Activated B cell treated with CpG ODN at 0.5 μM for 24 hours (primary cell): ENCODE results near the gene COL25A1. TPM values are rescaled to one million over a fixed set of nuclear protein-coding genes. Genes with fewer than 3 reads are reported as not detected.

Experiments
- ATAC-seq: fragments of 200-7000 bp; cut with Tn5 transposase; one replicate; pipeline ENCODE4 v1.10.0; 2021; ENCODE audit warnings: low read depth, mild to moderate bottlenecking, moderate library complexity
- CTCF ChIA-PET: fragments of 350-600 bp; sonication (Branson Sonifier 250); formaldehyde crosslinking; loops from one replicate; lab custom pipeline; 2021; ENCODE audit warnings: antibody characterized with exemption; lab: Charles Lee
- POLR2A ChIA-PET: fragments of 350-600 bp; sonication (Branson Sonifier 250); formaldehyde crosslinking; loops from one replicate; lab custom pipeline; 2021; ENCODE audit warnings: antibody characterized with exemption; lab: Charles Lee
- DNase-seq: peaks from one replicate; pipeline ENCODE4 v3.0.0; 2022
- H3K27ac Mint-ChIP-seq: one replicate; pipeline ENCODE4 v1.8.0; 2020; ENCODE audit warnings: mixed read lengths
- H3K27me3 Mint-ChIP-seq: one replicate; pipeline ENCODE4 v1.8.0; 2021; ENCODE audit warnings: mixed read lengths
- H3K36me3 Mint-ChIP-seq: one replicate; pipeline ENCODE4 v1.8.0; 2021; ENCODE audit warnings: low read depth, mixed read lengths
- H3K4me1 Mint-ChIP-seq: one replicate; pipeline ENCODE4 v1.8.0; 2021; ENCODE audit warnings: mixed read lengths
- H3K4me3 Mint-ChIP-seq: one replicate; pipeline ENCODE4 v1.8.0; 2020; ENCODE audit warnings: mild to moderate bottlenecking, mixed read lengths
- H3K9me3 Mint-ChIP-seq: one replicate; pipeline ENCODE4 v1.8.0; 2020; ENCODE audit warnings: mixed read lengths
- intact Hi-C: fragments of 100-400 bp; cut with micrococcal nuclease; formaldehyde crosslinking; loops from one replicate; pipeline ENCODE4 v1.15.1; 2024
- total RNA-seq: library from RNA; stranded (reverse); gene quantifications from 2 replicates; pipeline ENCODE4 v1.2.3, GENCODE V29; 2022
- TF ChIP-seq, protein P1 (sequence below): fragments of 200-600 bp; IDR thresholded peaks from one replicate; pipeline ENCODE4 v1.8.0; 2022; ENCODE audit warnings: antibody characterized with exemption, mild to moderate bottlenecking

COL25A1 gene
- total RNA-seq, 1 donor from 2014 or later: not detected

DNA sequence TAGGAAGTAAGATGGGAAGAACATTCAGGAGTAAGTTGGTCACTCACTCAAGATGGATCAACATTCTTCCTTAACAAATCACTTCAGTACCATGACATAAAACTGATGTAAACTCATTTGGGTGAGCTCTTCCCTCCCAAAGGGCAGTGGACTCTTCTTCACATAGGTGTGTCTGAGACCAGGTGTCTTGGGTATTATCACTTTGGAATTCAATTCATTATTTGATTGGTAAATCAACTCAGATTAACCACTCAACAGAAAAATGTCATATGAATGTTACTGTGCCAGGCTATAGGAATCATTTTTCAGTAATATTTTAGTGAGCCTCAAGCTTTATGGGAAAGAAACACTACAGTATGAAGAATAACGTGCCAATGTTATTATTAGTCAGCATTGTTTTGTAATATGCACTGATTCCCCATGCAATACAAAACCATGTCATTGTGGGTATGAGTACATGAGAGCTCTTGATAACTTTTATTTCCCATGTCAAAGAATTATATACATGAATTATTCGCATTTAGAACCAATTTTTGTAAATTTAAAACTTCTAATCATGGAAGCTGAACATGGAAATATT lies 481.0 kb downstream of the COL25A1 start:
- ATAC-seq (no peak), DNase-seq (no peak)
- CTCF ChIA-PET: no interaction called here
- Mint-ChIP-seq H3K36me3 (no peaks in the 10 kb centered on the region), H3K4me1 (no peaks in the 10 kb centered on the region), H3K4me3 (no peak overlapping the region), H3K9me3 (no peaks in the 10 kb centered on the region), H3K27ac (no peak overlapping the region), H3K27me3 (peaks cover under 1% of the 10 kb centered on the region)
- intact Hi-C loops: no loop called here
- TF ChIP-seq, protein P1, sequence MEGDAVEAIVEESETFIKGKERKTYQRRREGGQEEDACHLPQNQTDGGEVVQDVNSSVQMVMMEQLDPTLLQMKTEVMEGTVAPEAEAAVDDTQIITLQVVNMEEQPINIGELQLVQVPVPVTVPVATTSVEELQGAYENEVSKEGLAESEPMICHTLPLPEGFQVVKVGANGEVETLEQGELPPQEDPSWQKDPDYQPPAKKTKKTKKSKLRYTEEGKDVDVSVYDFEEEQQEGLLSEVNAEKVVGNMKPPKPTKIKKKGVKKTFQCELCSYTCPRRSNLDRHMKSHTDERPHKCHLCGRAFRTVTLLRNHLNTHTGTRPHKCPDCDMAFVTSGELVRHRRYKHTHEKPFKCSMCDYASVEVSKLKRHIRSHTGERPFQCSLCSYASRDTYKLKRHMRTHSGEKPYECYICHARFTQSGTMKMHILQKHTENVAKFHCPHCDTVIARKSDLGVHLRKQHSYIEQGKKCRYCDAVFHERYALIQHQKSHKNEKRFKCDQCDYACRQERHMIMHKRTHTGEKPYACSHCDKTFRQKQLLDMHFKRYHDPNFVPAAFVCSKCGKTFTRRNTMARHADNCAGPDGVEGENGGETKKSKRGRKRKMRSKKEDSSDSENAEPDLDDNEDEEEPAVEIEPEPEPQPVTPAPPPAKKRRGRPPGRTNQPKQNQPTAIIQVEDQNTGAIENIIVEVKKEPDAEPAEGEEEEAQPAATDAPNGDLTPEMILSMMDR: no peak
- POLR2A ChIA-PET: no interaction called here

DNA sequence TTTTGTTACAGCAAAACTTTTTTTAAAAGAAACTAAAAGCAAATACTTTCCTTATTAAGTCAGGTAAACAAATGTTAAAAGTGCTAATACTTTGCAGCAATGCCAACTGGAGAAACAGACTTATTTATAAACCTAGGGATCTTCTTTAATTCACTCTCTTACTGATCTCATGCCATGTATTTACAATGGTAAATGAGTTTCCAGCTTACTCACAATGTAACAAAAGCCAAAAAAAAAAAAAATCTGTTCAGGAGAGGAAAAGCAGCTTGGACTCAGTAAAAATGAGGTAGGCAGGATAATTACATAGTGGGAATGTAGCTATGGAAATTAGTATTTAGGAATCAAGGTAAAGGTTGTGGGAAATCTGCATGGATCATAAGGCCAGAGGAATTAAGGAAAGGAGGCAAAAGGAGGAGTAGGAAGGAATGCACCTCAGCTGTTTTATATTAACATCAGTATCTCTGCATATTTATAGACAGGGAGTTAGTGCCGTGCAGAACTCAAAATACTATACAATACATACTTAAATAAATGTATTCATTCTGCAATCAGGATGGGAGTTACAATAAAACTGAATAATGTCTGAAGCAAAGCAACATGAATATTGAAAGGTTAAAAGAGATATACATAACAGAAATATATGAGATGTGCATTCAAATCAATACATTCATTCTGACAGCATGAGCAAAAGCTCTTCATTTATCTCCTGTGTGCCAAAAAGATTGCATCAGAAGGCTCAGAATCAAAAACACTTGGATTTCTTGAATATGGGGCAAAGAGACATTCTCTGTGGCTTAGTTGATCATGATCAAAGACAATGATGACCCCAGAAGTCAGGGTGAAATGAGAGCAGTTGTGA lies 481.7 kb downstream of the COL25A1 start:
- Mint-ChIP-seq H3K4me3 (no peak overlapping the region), H3K27ac (no peak overlapping the region), H3K36me3 (no peaks in the 10 kb centered on the region), H3K4me1 (no peaks in the 10 kb centered on the region), H3K27me3 (no peaks in the 10 kb centered on the region), H3K9me3 (no peaks in the 10 kb centered on the region)
- ChIA-PET POLR2A (no interaction called here), CTCF (no interaction called here)
- intact Hi-C loops: no loop called here
- TF ChIP-seq, protein P1: no peak
- DNase-seq (no peak), ATAC-seq (no peak)

DNA sequence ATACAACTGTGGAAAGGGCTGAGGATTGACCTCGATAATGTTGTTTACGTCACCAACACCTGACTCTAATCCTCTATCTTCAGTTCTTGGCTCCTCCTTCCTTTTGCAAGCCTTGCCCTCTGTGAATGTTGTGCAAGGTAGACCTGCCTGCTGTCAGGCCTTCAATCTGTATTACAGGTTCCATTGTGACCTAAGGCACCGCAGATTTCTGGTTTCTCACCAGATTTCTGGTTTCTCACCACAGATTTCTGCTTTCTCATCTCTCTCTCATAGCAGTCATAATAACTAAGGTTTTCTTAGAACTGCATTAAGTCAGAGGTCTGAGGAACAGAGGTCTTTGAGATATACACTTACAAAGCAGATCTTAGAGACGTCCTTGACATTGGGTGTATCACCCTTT lies 488.1 kb downstream of the COL25A1 start:
- no peaks in the 10 kb centered on the region for H3K36me3 Mint-ChIP-seq
- H3K9me3 Mint-ChIP-seq: no peaks in the 10 kb centered on the region
- ATAC-seq (no peak), DNase-seq (no peak)
- TF ChIP-seq, protein P1: no peak
- ChIA-PET CTCF (no interaction called here), POLR2A (no interaction called here)
- no peak overlapping the region for H3K4me3 Mint-ChIP-seq
- no peak overlapping the region for H3K27ac Mint-ChIP-seq
- intact Hi-C loops: no loop called here
- no peaks in the 10 kb centered on the region for H3K4me1 Mint-ChIP-seq
- no peaks in the 10 kb centered on the region for H3K27me3 Mint-ChIP-seq

DNA sequence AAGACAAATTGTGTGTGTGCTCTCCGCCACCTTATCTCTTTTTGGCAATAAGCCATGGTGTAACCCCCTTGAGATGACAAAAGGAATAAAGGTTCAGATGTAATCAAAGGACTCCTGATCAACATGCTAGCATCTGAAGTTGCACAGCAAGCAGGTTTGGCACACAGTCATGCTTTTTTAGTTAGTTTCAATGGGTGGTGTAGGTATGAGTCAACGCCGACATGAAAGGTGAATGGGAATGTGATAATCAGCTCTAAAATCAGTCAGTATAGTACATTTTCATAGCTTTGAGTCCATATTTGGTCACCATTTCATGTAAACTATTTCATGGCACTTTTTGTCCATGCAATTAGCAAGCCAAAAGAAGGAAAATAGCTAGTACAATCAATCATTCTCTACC lies 489.2 kb downstream of the COL25A1 start:
- intact Hi-C loops: no loop called here
- TF ChIP-seq, protein P1: no peak
- ChIA-PET POLR2A (no interaction called here), CTCF (no interaction called here)
- no peaks in the 10 kb centered on the region for H3K9me3 Mint-ChIP-seq
- H3K27me3 Mint-ChIP-seq: no peaks in the 10 kb centered on the region
- H3K36me3 Mint-ChIP-seq: no peaks in the 10 kb centered on the region
- no peak overlapping the region for H3K27ac Mint-ChIP-seq
- DNase-seq (no peak), ATAC-seq (no peak)
- H3K4me1 Mint-ChIP-seq: no peaks in the 10 kb centered on the region
- no peak overlapping the region for H3K4me3 Mint-ChIP-seq

DNA sequence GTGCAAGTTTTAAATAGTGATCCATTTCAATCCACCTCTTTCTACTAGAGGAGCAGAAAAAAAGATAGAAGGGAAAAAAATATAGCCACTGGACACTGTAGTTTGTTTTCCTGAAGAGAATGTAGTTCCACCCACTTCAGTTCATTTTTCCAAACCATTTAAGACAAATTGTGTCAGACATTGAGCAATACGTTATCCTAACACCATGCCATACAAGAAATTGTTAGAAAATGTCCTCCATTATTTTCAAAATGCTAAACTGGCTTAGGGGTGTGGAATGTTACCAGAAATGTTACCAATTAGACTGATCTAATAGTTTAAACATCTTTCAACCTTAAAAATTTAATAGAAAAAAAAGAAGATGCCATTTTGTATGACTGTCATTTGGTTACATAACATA lies 491.0 kb downstream of the COL25A1 start:
- TF ChIP-seq, protein P1: no peak
- POLR2A ChIA-PET: no interaction called here
- CTCF ChIA-PET: no interaction called here
- no peak overlapping the region for H3K4me3 Mint-ChIP-seq
- intact Hi-C loops: no loop called here
- H3K27ac Mint-ChIP-seq: no peak overlapping the region
- H3K9me3 Mint-ChIP-seq: no peaks in the 10 kb centered on the region
- no peaks in the 10 kb centered on the region for H3K27me3 Mint-ChIP-seq
- DNase-seq: no peak
- no peak for ATAC-seq
- H3K36me3 Mint-ChIP-seq: no peaks in the 10 kb centered on the region
- no peaks in the 10 kb centered on the region for H3K4me1 Mint-ChIP-seq
